ENCODE measurements around the gene INPP4A.

The INPP4A gene

DNA sequence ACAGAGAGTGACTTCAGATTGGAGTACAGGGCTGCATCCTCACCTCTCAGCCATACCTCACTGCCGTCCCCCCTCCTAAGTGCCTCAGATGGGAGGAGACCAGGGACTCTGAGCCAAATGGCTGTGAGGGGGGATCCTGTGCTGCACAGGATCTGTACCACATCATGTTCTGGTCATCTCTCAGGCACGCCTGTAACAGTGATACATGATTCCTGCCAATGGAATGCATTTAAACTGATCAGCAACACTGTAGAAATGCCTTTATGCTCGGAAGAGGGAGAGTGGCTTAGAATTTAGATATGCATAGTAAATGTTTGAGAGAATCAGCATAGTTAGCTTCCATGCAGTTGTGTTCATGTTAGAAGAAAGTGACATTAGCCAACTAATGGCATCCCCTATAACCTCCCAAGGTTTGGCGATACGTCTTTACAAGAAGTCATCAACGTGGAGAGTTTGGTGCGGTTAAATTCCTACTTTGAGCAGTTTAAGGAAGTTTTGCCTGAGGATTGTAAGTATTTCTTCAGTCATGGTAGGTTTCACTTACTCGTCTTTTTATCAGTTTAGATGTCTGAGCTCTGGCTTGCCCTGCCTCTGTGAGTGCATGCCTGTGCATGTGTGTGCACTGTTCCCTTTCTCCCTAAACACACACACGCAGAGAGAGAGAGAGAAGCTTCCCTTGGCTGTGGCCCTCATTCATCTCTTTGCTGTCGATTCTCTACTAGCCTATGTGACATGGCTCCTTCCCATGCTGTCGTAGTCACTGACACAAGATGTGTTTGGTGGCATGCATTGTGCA is 123.7 kb downstream of the INPP4A start:
- no peak overlapping the region for H3K4me3 ChIP-seq (ENCODE audit: low read depth, low read length)
- TF ChIP-seq, protein P1, sequence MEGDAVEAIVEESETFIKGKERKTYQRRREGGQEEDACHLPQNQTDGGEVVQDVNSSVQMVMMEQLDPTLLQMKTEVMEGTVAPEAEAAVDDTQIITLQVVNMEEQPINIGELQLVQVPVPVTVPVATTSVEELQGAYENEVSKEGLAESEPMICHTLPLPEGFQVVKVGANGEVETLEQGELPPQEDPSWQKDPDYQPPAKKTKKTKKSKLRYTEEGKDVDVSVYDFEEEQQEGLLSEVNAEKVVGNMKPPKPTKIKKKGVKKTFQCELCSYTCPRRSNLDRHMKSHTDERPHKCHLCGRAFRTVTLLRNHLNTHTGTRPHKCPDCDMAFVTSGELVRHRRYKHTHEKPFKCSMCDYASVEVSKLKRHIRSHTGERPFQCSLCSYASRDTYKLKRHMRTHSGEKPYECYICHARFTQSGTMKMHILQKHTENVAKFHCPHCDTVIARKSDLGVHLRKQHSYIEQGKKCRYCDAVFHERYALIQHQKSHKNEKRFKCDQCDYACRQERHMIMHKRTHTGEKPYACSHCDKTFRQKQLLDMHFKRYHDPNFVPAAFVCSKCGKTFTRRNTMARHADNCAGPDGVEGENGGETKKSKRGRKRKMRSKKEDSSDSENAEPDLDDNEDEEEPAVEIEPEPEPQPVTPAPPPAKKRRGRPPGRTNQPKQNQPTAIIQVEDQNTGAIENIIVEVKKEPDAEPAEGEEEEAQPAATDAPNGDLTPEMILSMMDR (IDR thresholded peaks at IDR 0.05; ENCODE audit: low read depth, low read length), result no peak

DNA sequence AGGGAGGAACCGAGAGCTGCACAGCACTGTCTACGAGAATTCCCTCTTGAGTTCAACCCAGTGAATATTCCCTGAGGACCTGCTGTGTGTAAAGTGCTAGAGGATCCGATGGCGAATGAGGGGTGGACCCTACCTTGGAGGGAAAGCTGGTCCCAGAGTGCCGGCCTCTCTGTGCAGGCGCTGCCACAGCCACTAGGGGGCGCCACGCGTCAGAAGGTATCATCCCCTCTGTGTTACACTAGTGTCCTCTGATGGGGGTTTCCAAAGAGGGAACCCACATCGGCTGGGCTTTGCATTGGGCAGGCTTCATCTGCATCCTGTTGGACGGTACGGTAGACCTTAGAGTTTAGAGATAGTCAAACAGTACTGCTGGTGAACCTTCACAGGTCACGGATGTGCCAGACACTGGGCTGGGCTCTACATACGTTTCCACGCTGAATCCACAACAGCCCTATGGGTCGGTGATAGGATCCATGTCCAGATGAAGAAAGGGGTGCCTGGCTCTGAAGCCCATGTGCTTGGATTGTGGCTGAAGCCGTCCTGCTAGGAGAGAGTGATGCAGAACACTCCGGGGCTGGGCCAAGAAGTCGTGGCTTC is 124.6 kb downstream of the INPP4A start:
- no peak overlapping the region for H3K4me3 ChIP-seq (ENCODE audit: low read depth, low read length)
- TF ChIP-seq, protein P1 (IDR thresholded peaks at IDR 0.05; ENCODE audit: low read depth, low read length), result peak; percentile 78

DNA sequence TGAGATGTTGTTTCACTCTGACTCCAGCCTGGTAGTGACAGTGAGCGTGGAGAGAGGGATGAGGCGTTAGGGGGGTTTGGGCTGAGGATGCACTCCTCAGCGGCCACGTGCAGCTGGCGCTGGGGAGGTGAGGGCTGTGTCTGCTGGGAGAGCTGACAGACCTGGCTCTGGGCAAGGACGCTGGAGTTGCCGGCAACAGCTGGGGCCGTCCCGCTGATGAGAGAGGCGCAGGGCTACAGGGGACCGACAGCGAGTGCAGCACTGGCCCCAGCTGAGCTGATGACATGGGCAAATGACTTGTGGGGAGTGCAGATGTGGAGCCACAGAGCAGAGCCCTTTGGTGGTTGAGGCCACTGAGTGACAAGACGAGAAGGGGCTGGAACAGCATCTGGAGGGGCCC is 125.3 kb downstream of the INPP4A start:
- TF ChIP-seq, protein P1 (IDR thresholded peaks at IDR 0.05; ENCODE audit: low read depth, low read length), result no peak
- H3K4me3 ChIP-seq (ENCODE audit: low read depth, low read length), result no peak overlapping the region

DNA sequence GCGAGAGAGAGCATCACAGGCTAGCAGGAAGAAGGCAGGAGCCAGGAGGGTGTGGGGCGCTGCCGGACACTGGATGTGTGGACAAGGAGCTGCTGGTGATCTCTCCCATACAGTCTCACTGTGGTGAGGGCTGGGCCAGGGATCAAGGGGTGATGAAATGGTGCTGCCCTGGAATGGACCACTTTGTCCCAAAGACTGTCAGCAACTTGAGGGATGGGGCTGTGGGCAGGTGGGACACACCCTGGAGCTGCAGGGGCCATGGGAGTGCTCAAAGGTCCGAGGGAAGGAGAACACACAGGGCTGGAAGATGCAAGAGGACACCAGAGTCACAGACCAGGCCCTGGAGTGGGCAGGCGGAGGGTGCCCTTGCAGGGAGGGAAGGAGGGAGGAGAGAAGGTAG is 125.7 kb downstream of the INPP4A start:
- H3K4me3 ChIP-seq (ENCODE audit: low read depth, low read length), result no peak overlapping the region
- TF ChIP-seq, protein P1 (IDR thresholded peaks at IDR 0.05; ENCODE audit: low read depth, low read length), result no peak

DNA sequence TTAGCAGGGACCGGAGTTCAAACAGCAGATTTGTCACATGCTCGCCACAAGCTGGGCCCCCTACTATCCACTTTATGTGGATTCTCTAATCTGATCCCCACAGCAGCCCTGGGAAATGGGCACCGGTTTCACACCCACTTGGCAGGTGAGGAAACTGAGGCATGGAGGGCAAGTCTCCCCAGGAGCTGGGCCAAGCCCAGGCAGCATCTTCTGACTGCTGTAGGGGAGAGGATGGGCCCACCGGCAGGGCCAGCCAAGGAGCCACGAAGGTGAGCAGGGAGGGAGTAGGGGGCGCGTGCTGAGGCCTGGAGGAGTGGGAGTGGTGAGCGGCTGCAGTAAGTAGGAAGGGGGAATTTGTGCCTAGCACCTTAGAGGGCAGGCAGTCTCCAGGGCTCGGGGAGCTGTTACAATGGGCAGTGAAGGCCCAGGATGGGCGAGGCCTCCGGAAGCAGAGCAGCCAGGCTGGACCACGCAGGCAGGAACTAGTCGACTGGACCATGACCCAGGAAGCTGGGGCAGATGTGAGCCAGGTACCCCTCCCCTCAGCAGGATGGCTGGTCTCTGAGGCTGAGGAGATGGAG is 126.6 kb downstream of the INPP4A start:
- TF ChIP-seq, protein P1 (IDR thresholded peaks at IDR 0.05; ENCODE audit: low read depth, low read length), result no peak
- H3K4me3 ChIP-seq (ENCODE audit: low read depth, low read length), result no peak overlapping the region

DNA sequence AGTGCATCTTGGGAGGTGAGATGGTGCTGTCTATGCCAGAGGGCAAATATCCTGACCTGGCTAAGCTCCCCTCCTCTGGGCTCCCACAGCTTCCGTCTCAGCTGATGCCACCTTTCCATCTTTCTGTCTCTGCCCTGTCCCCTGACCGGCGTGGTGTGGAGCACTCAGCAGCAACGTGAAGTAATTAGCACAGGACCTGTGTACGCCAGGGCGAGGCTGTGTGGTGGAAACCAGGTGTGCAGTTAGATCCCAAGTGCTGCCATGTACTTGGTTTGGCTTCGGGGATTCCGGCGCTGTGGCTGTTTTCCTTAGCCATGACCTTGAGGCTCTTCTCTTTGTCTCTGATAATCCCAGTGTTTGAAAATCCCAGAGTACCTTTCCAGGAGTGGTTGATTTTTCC is 127.1 kb downstream of the INPP4A start:
- TF ChIP-seq, protein P1 (IDR thresholded peaks at IDR 0.05; ENCODE audit: low read depth, low read length), result no peak
- no peak overlapping the region for H3K4me3 ChIP-seq (ENCODE audit: low read depth, low read length)

DNA sequence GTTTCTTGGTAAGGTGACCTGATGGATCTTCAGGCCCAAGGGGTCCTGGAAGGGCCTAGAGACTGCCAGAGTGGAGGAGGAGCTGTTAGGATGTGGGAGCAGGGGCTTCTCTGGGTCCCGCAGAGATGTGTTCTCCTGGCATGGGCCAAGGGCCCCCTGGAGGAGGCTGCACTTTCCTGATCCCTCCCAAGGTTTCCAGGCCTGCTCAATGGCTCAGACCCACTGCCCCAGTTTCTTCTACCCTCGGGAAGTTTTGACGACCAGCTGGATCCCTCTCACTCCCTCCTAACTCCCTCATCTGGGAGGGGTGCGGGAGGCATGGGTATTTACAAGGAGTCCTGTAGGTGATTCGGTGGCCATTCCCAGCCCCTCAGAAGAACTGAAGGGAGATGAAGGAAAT is 127.6 kb downstream of the INPP4A start:
- TF ChIP-seq, protein P1 (IDR thresholded peaks at IDR 0.05; ENCODE audit: low read depth, low read length), result no peak
- no peak overlapping the region for H3K4me3 ChIP-seq (ENCODE audit: low read depth, low read length)

Measured in WI38 (cell line).